Tibial nerve (tissue), 4 donors: ENCODE results near the gene GRM7. TPM values are rescaled to one million over a fixed set of nuclear protein-coding genes. Genes with fewer than 3 reads are reported as not detected.

ENCODE experiments used
- DNase-seq, 2 donors: peaks; one replicate each; pipeline ENCODE4 v3.0.0-alpha.2; 2019; ENCODE audit warnings: low spot score in 2 of 2
- H3K27ac ChIP-seq, 4 donors: fragments of 200-600 bp; sonication (generic) in 3 of 4; one replicate each; pipeline ENCODE4 v1.5.1; 2017 to 2019; ENCODE audit warnings: mild to moderate bottlenecking in 1 of 4
- H3K27me3 ChIP-seq, 2 donors: fragments of 200-600 bp; sonication (generic) in 1 of 2; one replicate each; pipeline versions ENCODE4 v1.5.1 to v1.6.0; 2017 to 2019
- H3K36me3 ChIP-seq, 3 donors: fragments of 200-600 bp; sonication (generic); one replicate each; pipeline ENCODE4 v1.5.1; 2018 to 2019
- H3K4me1 ChIP-seq, 4 donors: fragments of 200-600 bp; sonication (generic) in 3 of 4; one replicate each; pipeline ENCODE4 v1.5.1; 2017 to 2019
- H3K4me3 ChIP-seq, 4 donors: fragments of 200-600 bp; sonication (generic) in 3 of 4; one replicate each; pipeline ENCODE4 v1.5.1; 2017 to 2019; ENCODE audit warnings: mild to moderate bottlenecking in 1 of 4, moderate library complexity in 1 of 4
- H3K9me3 ChIP-seq, 4 donors: fragments of 200-600 bp; sonication (generic) in 3 of 4; one replicate each; pipeline ENCODE4 v1.5.1; 2017 to 2019
- CTCF ChIP-seq, 5 experiments: fragments of 200-600 bp in 3 of 5; fragments of 450-650 bp in 2 of 5; sonication (generic) in 3 of 5; IDR thresholded peaks; one replicate each; pipeline ENCODE4 v1.5.1; 2016 to 2019; ENCODE audit warnings: antibody characterized with exemption in 5 of 5, mild to moderate bottlenecking in 3 of 5, moderate library complexity in 2 of 5
- EP300 ChIP-seq, 2 donors: sonication (generic); formaldehyde crosslinking; IDR thresholded peaks; one replicate each; pipeline ENCODE4 v1.6.1; 2017; ENCODE audit warnings: antibody characterized with exemption in 2 of 2, mild to moderate bottlenecking in 1 of 2
- POLR2A ChIP-seq, 2 donors: fragments of 450-650 bp; IDR thresholded peaks; one replicate each; pipeline ENCODE4 v1.6.1; 2017; ENCODE audit warnings: antibody characterized with exemption in 2 of 2, mild to moderate bottlenecking in 2 of 2, moderate library complexity in 2 of 2
- WGBS, 2 donors: methylation state at CpG; one replicate each; pipeline ENCODE4 v1.1.5; 2018; 5-methylcytosine and 5-hydroxymethylcytosine counted together
- total RNA-seq, 4 donors: library from RNA; depleted of rRNA; stranded (reverse); fragments of >200 nt; gene quantifications; one replicate each; pipeline ENCODE4 v1.1.0, GENCODE V29; 2016

GRM7 gene
- total RNA-seq, 4 donors from 2014 or later = 0.22 to 0.84 TPM; not detected in 2

DNA sequence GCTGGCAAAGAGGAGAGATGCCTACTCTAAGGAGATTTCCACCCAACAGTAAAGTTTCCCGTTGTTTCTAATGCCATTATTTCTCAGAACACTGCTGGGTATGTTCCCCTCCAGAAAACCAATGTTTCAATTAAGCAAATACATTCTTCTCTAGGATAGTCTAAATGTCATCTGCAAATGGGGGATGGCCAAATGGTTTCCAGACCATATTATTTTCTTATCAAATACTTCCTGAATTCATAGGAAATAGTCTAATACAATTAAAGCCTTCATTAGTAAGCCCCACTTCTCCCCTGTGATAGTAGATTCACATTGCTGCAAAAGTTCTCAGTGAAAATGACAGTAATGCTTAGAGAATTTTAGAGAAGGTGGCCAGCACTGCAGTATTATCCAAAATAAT, 716.6 kb downstream of the GRM7 start:
- H3K27me3 ChIP-seq = no peaks in the 10 kb centered on the region
- H3K36me3 ChIP-seq = no peaks in the 10 kb centered on the region
- no peaks in the 10 kb centered on the region for H3K9me3 ChIP-seq
- H3K27ac ChIP-seq = no peak overlapping the region
- no peak for TF ChIP-seq POLR2A (IDR thresholded peaks at IDR 0.05)
- no peak for TF ChIP-seq EP300 (IDR thresholded peaks at IDR 0.05)
- no peak for TF ChIP-seq CTCF (IDR thresholded peaks at IDR 0.05)
- H3K4me1 ChIP-seq = peaks cover 0 to 8% (median 0%) of the 10 kb centered on the region in 4 donors
- DNase-seq = no peak
- H3K4me3 ChIP-seq = no peak overlapping the region
- WGBS, 2 donors = 70 to 83% methylated on average over 1 of the region's 1 CpG

- DNase-seq = no peak
- 88 to 93% methylated on average over 1 of the region's 1 CpG for WGBS, 2 donors
These were observed 720.9 kb downstream of the GRM7 start for GRCh38 chr3:7581831-7582230.

GRCh38 chr3:7585052-7585451, 724.1 kb downstream of the GRM7 start:
- H3K4me1 ChIP-seq = no peaks in the 10 kb centered on the region
- no peaks in the 10 kb centered on the region for H3K27me3 ChIP-seq
- H3K9me3 ChIP-seq = no peaks in the 10 kb centered on the region
- DNase-seq = no peak
- WGBS, 2 donors = 48 to 49% methylated on average over 3 of the region's 3 CpGs
- H3K27ac ChIP-seq = no peak overlapping the region
- no peak for TF ChIP-seq EP300 (IDR thresholded peaks at IDR 0.05)
- TF ChIP-seq POLR2A (IDR thresholded peaks at IDR 0.05) = no peak
- no peak for TF ChIP-seq CTCF (IDR thresholded peaks at IDR 0.05)
- H3K36me3 ChIP-seq = no peaks in the 10 kb centered on the region
- H3K4me3 ChIP-seq = no peak overlapping the region

More at GRCh38 chr3:7581831-7582230, 720.9 kb downstream of the GRM7 start:
- Histone ChIP-seq H3K4me1 (no peaks in the 10 kb centered on the region), H3K9me3 (no peaks in the 10 kb centered on the region), H3K27ac (no peak overlapping the region), H3K27me3 (no peaks in the 10 kb centered on the region), H3K36me3 (no peaks in the 10 kb centered on the region), H3K4me3 (no peak overlapping the region)
- TF ChIP-seq EP300 (IDR thresholded peaks at IDR 0.05) (no peak), CTCF (IDR thresholded peaks at IDR 0.05) (no peak), POLR2A (IDR thresholded peaks at IDR 0.05) (no peak)

DNA sequence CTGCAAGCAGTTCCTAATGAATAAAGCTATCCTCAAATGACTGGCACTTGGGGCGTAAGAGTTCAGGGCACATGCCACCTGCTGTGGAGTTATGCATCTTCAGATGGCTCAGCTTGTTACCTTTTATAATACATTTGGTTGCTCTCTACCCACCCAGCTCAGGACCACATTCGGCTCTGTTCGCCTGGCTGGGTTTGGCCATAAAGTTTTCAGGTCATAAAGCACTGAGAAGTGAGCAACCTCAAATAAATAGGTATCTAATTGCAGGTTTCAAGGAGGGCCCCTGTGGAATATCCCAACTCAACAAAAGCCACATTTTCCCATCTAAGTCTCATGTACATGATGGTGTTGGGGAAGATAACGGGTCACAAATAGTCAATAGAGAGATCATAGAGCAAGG, 727.3 kb downstream of the GRM7 start:
- Histone ChIP-seq H3K9me3 (no peaks in the 10 kb centered on the region), H3K27ac (no peak overlapping the region), H3K4me3 (no peak overlapping the region), H3K36me3 (no peaks in the 10 kb centered on the region), H3K27me3 (no peaks in the 10 kb centered on the region), H3K4me1 (no peaks in the 10 kb centered on the region)
- no peak for TF ChIP-seq POLR2A (IDR thresholded peaks at IDR 0.05)
- no peak for TF ChIP-seq EP300 (IDR thresholded peaks at IDR 0.05)
- TF ChIP-seq CTCF (IDR thresholded peaks at IDR 0.05) = no peak
- DNase-seq = no peak
- 73 to 82% methylated on average over 4 of the region's 4 CpGs for WGBS, 2 donors

DNA sequence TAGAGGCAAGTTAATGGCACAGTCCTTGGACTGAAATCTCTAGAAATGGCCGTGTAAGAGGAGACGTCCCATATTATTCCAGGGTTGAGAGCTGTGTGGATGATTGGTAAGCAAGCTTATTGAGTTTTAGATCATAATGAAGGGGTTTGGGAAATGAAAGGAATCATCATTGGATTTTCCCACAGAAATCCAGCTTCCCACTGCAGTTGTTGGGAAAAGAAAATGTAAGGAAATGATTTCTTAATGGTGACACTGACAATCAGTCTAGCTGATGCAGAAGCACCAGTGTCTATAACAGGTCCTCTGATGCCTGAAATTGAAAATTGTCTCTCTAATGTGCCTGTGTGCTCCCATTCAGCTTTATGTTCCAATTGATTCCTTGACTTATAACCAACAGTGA, 728.6 kb downstream of the GRM7 start:
- Histone ChIP-seq H3K36me3 (no peaks in the 10 kb centered on the region), H3K27me3 (no peaks in the 10 kb centered on the region), H3K9me3 (no peaks in the 10 kb centered on the region), H3K27ac (no peak overlapping the region), H3K4me1 (no peaks in the 10 kb centered on the region), H3K4me3 (no peak overlapping the region)
- WGBS, 2 donors = 83 to 95% methylated on average over 2 of the region's 2 CpGs
- TF ChIP-seq POLR2A (IDR thresholded peaks at IDR 0.05) (no peak), CTCF (IDR thresholded peaks at IDR 0.05) (no peak), EP300 (IDR thresholded peaks at IDR 0.05) (no peak)
- no peak for DNase-seq
